Retinal pigment epithelial cell (primary cell): ENCODE results near the gene SKAP1.

Experiments
- DNase-seq: peaks from one replicate; pipeline ENCODE4 v3.0.0-alpha.2; 2010; ENCODE audit warnings: low read depth
- H3K4me3 ChIP-seq: 2 replicates; pipeline ENCODE4 v1.5.1; 2011; ENCODE audit warnings: mild to moderate bottlenecking, low read length, control low read depth, moderate library complexity
- TF ChIP-seq, protein P1 (sequence below): conservative IDR thresholded peaks from 2 replicates; pipeline ENCODE4 v1.5.1; 2011; ENCODE audit warnings: low read depth, low read length, control low read depth, inconsistent platforms

The SKAP1 gene

DNA sequence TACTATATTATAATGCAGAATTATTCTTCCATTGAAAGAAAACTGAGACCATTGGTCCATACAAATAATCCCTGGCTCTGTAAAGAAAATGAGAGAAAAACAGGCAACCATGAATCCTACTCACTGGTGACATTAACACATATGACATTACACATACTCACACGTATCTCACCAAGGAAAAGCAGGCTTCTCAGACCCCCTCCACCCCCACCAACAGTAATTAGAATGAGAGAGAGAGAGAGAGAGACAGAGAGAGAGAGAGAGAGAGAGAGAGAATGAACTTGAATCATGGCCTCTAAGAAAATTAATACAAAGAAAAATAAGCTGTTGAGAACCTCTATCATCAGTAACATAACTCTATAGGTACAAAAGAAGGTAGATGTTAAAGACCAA, 190.4 kb downstream of the SKAP1 start:
- TF ChIP-seq, protein P1, sequence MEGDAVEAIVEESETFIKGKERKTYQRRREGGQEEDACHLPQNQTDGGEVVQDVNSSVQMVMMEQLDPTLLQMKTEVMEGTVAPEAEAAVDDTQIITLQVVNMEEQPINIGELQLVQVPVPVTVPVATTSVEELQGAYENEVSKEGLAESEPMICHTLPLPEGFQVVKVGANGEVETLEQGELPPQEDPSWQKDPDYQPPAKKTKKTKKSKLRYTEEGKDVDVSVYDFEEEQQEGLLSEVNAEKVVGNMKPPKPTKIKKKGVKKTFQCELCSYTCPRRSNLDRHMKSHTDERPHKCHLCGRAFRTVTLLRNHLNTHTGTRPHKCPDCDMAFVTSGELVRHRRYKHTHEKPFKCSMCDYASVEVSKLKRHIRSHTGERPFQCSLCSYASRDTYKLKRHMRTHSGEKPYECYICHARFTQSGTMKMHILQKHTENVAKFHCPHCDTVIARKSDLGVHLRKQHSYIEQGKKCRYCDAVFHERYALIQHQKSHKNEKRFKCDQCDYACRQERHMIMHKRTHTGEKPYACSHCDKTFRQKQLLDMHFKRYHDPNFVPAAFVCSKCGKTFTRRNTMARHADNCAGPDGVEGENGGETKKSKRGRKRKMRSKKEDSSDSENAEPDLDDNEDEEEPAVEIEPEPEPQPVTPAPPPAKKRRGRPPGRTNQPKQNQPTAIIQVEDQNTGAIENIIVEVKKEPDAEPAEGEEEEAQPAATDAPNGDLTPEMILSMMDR, result no peak
- no peak overlapping the region for H3K4me3 ChIP-seq
- no peak for DNase-seq

DNA sequence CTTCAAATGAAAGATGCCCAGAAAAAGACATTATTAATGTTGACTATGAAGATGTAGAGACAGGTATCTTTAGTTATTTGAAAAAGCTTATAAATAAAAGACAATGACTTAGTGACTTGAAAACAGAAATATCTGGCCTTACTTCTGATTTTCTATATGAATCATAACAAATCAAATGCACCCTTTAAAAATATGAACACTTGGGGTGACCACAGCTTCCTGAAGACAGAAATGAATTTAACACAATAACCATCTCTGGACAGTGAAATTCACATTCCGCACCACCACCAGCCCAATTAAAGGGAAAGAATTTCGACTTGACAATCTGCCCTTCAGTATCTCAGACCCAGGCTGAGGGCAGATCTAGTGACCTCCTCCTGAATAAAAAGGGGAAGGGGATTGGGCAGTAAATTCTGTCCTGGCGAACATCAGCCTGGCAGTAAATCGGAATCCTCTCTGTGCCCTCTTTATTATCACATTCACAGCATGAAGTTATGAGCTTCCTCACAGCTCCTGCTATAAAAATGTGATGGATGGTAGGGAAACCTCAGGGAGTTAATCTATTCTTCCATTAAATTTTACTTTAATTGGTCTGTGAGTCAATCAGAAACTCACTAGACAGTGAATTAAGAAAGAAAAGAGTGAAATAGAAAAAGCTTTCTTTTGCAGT, 190.9 kb downstream of the SKAP1 start:
- H3K4me3 ChIP-seq, result no peak overlapping the region
- DNase-seq, result no peak
- TF ChIP-seq, protein P1, result no peak

DNA sequence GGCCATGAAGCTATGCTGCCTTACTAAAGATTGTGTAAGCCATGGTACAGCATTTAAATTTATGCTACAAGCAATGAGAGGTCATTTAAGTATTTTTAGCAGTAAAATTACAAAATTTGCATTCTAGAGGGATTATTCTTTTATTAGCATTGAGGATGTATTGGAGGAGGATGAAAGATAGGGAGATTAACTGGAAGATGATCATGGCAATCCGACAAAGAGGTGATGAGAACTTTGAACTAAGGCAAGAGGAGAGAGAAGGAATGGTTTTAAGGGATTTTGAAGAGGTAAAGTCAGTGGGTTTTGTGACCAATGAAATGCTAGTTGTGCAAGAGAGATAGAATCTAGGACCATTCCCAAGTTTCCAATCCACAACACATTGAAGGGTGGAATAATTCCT, 192.6 kb downstream of the SKAP1 start:
- TF ChIP-seq, protein P1, result no peak
- no peak overlapping the region for H3K4me3 ChIP-seq
- DNase-seq, result no peak

DNA sequence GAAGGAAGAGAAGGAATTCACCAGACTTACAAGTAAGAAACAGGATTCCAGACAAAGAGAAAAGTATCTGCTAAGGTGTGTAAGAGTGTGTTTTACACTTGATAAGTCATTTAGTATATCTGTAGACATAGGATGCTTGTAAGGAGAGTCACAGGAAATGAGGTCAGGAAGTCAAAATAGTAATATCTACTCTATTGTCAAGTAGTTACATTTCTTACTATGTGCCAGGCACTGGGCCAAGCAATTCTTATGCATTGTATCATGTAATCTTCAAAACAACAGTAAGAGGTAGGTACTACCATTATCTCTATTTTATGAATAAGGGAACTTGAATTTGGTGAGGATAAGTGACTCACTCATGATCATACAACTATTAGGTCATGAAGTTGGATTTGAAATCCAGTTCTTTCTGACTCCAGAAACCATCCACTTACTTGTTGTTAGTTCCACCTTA, 193.3 kb downstream of the SKAP1 start:
- H3K4me3 ChIP-seq, result no peak overlapping the region
- TF ChIP-seq, protein P1, result no peak
- peak; percentile 54 for DNase-seq

DNA sequence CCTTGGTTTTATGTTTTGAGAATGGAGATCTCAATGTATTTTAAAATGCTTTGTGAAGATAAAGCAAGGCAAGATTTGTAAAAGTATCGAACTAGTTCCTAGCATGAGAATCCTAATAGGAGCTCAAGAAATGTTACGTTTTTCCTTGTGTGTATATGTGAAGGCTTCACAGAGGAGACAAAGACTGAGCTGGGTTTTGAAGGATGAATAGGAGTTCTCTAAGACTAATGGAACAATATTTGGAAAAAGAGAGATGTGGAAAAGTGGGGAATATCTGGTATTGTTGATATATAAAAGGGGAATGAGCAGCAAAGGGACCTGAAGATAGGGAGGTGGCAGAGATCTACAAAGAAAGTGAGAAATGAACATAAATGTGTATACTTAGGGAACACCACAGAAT, 195.1 kb downstream of the SKAP1 start:
- no peak for DNase-seq
- TF ChIP-seq, protein P1, result no peak
- H3K4me3 ChIP-seq, result no peak overlapping the region

DNA sequence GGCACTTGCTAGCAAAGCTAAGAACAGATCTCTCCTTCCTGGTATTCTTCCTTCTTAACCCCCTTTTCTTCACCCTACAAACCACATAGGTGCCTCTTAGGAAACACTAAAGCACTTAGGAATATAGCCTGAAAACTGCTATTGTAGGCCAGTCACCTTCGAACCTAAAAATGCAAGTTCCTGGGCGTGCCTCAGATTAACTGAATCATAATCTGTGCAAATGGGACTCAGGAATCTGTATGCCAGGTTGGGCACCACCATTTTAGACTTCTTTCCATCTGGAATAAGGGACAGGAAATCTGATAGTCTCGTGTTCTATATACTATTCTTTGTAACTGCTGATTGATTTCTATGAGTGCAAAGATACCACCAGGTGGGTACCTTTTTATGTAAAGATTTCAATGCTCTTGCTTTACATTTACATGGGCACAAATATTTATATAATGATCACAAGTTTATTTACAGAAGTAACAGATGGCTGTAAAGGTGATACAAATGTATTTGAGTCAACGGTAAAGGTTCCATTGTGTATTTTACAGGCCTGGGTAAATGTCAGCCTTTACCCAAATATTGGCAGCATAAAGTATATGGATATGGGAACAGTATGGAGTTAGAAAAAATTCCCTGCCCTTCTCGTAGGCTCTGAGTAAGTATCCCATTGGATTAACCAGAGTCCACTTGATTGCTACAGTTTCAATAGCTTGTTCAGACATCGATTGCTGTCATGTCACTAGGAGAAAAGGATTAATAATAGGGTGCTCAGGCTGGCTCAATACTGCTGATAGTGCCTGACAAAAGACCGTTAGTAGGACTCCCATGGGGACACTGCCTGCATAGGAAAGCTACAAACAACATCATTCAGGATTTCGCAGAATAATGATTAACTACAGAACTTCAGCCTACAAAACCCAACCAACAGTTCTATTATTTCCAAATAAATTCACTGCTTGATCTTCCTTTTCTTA, 197.7 kb downstream of the SKAP1 start:
- DNase-seq, result no peak

More for the DNA sequence above, 197.7 kb downstream of the SKAP1 start:
- H3K4me3 ChIP-seq, result no peak overlapping the region
- TF ChIP-seq, protein P1, result no peak
